Measurements from ENCODE around the gene PRCC.
"Not testable (repeated sequence)": the region's sequence is repeated elsewhere in the genome, so short reads cannot be mapped to it uniquely, and the experiment has no call there.

Gene PRCC

DNA sequence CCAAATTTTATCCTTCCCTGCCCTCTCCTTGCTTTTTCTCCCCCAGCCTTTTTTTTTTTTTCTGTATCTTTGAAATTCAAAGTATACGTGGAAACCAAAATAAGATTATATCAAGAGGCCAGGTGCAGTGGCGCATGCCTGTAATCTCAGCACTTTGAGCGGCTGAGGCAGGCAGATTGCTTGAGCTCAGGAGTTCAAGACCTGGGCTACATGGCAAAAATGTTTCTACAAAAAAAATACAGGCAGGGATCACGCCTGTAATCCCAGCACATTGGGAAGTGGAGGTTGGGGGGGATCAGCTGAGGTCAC, 6.6 kb upstream of the PRCC start:
- DNase-seq (ENCODE audit: low read depth), result no peak

DNA sequence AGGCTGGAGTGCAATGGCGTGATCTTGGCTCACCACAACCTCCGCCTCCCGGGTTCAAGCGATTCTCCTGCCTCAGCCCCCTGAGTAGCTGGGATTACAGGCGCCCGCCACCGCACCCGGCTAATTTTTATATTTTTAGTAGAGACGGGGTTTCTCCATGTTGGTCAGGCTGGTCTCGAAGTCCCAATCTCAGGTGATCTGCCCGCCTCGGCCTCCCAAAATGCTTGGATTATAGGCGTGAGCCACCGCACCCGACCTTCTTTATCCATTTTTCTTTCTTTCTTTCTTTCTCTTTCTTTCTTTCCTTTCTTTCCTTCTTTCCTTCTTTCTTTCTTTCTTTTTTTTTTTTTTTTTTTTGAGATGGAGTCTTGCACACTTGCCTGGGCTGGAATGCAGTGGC, 2.2 kb upstream of the PRCC start:
- not testable (repeated sequence) for DNase-seq (ENCODE audit: low read depth)

DNA sequence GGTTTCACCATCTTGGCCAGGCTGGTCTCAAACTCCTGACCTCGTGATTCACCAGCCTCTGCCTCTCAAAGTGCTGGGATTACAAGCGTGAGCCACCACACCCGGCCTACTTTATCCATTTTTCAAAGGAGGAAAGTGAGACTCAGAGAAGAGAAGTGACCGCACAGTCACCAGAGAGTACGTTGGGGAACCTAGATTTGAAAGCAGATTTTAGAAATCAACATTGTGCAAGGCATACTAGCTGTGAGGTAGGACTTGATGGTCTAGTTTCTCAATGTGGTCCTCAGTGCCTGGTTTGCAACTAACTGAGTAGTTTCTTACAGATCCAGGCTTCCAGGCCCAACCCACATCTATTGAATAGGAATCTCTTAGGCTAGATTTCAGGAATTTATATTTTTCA, 1.7 kb upstream of the PRCC start:
- DNase-seq (ENCODE audit: low read depth), result no peak

DNA sequence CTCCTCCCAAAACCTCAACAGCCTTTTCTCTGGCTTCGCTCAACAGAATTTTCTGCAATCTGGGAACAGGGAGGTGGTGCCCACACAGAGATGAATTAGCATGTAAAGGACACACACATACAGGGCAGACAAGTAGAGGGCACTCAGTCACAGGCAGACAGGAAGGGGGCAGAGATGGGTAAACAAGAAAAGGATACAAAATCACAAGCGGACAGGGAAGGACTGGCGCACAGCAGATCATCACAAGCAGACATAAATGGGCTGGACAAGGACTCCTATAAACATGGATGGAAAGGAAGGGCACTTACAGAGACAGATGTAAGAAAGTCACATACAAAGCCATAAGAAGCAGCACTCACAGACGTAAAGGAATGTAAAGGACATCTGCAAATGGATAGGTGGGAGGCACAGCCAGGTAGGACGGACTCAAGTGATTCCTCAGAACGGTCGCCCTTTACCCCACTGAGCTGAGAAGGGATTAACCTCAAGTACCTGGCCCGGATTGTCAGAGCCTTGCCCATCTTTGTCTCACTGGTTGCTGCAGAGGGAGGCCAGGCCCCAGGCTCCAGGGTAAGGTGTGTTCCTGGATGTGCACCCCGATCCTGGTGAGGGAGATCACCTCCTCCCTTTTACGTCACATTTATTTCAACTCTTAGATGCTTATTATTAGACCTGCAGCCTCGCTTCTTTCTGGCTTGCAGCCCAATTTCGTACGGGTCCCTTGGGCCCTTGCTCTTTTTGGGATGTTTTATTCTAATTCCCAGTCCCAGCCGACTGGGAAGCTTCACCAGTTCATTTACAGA, 836 bp upstream of the PRCC start:
- no peak for DNase-seq (ENCODE audit: low read depth)

DNA sequence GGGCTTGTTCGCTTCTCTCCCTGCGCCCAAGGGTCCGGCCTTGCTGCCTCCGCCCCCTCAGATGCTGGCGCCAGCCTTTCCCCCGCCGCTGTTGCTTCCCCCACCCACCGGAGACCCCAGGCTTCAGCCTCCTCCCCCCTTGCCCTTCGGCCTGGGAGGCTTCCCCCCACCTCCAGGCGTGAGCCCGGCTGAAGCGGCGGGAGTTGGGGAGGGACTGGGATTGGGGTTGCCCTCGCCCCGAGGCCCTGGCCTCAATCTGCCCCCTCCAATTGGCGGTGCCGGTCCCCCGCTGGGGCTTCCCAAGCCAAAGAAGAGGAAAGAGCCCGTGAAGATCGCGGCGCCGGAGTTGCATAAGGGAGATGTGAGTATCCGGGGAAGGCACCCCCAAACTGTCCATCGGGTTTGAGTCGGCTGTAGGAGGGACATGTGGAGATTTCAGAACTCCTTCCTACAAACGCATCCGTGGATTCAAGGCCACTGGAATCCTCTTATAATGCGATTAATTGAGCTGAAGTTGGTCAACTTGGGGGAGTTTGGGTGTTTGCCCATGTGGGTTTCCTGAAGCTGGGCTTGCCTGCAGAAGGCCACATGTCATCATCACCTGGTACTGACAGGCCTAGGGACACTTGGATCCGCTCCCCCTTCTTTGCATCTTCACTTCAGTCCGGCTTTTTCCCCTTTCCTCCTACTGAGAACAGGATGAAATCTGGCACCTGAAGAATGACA, 707 bp downstream of the PRCC start:
- DNase-seq (ENCODE audit: low read depth), result no peak

DNA sequence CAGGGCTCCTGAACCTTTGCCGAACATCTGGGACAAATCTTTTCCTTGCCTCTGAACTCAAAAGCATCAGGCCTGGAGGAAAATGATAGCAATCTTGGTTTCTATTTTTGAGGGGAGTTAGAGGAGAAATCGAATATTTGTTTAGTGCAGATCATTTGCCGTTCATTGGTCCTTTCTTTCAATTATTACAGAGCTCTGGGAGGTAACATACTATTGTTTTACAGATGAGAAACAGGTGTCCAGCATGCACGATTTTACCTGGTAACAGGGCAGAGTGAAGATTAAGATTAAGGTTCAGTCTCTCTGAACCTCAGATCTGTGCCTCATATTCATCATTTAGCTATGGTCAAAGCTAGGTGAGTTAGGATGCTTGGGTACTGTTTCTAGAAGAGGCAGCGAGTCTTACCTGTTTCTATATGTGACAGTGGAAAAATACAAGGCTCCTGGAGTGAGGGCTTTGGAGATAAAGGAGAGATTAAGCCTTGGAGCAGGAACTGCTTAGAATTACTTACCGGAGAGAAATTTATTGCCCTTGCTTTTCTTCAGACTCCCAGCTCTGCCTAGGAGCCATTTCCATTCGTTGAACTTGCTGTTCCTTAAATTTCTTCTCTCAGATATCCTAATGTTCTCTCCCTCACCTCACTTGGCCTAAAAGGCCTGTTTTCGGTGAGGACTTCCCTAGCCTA, 1.4 kb downstream of the PRCC start:
- no peak for DNase-seq (ENCODE audit: low read depth)

DNA sequence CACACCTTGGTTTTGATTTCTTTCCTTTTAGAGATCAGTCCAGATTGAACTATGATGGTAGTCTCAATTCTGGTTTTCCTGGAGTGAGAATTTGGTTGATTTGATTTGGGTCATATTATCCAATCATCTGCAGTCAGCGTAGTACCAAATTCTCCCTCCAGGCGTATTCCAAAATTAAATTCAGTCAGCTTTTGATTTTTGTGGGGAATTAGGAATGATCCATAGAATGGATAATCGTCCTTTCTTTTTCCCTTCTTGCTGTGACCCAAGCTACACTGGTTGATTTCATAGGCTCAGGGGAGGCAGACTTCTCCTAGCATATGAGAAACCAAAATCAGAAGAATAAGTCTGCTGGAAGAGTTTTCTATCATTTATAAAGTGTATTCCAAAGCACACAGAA, 4.9 kb downstream of the PRCC start:
- no peak for DNase-seq (ENCODE audit: low read depth)

DNA sequence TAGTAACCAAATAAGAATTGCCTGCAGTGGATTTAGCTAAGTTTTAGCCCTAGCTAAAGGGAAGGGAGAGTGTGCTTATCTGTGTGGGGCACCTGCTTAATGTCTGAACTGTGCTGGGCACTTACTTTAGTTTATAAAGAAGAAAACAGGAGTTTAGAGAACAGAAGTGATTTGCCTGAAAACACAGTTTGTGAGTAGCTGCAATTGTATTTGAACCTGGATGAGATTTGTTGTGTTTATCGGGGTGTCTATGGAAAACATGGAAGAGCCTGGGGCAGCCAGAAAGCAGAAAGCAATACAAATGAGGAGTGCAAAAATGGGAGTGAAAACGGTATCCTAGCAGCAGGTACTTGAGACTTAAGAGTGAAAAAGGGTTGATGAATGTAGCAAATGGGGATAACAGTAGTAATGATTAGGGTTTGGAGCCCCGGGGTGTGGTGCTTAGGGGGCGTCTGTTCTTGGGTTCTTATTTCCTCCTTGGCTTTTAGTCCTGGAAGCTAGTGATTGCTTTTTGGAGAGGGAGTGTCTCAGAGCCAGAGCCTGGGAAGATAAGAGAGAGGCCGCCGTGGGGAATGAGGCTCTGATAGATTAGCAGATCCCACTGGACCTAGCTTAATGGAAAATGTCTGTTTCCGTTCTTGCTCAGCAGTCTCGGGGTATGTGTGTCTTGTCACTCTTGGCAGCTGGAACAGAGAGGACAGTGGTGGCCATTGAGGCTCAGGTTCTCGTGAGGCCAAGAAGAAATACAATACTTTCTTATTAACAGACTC, 5.6 kb downstream of the PRCC start:
- no peak for DNase-seq (ENCODE audit: low read depth)

DNA sequence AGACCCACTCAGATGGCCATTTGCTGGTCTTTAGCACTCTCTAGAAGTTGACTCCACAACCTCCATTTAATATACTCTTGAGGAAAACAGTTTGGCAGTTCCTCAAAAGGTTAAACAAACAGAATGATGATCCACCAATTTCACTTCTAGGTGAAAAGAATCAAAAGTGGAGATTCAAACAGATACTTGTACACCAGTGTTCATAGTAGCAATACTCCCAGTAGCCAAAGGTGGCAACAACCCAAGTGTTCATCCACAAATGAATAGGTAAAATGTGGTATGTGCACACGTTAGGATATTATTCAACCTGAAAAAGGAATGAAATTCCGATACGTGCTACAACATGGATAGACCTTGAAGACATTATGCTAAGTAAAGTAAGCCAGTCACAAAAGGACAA, 6.3 kb downstream of the PRCC start:
- DNase-seq (ENCODE audit: low read depth), result no peak

DNA sequence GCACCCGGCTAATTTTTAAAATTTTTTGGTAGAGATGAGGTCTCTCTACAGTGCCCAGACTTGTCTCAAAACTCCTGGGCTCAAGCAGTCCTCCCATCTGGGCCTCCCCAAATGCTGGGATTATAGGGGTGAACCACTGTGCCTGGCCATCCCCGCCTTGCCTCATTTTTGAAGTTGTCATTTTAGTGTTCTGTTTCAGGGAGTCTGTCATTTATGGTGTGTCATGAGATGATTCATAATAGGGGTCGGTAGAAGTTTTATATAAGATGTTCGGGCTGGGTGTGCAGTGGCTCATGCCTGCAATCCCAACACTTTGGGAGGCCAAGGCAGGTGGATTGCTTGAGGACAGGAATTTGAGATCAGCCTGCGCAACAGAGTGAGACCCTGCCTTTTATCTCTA, 8.5 kb downstream of the PRCC start:
- DNase-seq (ENCODE audit: low read depth), result no peak

DNA sequence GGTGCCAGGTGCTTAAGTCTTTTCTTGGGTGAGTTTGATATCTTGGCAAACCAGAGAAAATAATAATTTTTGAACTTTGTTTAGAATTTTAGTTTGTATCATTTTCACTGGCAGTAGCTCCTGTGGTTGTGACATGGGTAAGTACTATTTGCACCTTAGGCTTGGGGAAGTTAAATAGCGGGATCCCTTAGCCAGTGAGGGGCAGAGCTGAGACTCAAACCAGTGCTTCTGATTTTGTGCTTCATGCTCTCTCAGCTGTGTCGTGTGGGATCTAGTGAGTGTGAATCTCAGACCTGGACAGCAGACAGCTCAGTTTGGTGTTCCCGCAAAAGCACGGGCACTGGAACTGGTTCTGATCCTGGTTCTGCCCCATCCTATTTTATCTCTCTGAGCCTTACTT, 9.6 kb downstream of the PRCC start:
- no peak for DNase-seq (ENCODE audit: low read depth)

DNA sequence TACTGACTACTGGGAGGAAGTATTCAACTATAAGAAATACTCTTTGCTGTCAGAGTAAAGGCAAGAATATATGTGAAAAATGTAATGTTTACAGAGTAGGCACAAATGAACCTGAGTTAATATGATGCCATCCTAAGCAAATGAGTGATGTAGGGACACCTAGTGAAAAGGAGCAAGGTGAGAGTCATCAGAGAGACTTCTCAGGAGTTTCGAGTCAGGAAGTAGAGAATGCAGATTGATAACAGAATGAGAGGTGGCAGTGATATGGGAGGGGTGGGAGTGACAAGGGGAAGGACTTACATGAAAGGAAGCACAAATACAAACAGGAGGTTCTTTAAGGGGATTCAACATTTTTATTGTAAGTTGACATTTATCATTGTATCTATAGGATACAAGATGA, 10.2 kb downstream of the PRCC start:
- no peak for DNase-seq (ENCODE audit: low read depth)

DNA sequence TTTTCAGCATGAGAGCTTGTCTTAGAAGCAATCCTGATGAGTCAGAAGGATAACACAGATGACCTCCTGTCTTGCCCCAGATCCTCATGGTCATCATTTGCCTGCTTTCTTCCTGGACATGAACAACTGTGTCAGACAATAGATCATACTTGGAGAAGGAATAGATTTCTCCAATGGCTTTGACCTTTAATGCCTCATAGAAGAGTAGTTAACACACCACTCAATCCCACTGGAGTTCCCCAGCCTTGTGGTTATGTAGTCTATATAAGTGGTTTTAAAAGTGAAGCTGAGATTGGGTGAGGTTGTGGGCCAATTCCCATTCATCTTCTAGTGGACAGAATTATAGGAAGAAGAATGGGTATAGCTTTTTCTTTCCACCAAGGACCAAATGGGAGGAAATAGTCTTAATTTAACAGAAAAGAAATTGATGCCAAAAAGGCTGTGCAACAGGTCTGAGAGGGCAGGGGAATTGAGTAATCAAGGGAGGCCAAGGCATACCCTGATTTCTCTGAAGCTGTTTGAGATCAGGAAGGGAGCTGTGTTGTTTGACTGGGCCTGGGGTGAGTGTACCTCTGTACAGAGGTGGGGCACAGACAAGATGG, 14.4 kb downstream of the PRCC start:
- no peak for DNase-seq (ENCODE audit: low read depth)

DNA sequence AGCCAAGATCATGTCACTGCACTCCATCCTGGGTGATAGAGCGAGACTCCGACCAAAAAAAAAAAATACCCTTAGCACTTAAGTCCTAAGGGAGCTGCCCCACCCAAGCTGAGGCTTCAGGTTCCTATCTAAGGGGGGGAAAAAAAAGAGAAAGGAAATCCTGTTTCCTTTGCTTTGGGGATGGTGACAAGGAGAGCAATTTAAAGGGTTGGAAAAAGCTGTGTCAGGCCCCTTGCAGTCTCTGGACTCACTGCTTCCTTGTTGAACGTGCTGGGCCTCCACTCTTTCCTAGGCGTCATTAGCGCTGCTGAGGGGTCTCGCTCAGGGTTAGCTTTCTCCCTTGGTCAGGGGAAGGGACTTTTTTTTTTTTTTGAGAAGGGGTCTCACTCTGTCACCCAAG, 18.1 kb downstream of the PRCC start:
- DNase-seq (ENCODE audit: low read depth), result no peak

DNA sequence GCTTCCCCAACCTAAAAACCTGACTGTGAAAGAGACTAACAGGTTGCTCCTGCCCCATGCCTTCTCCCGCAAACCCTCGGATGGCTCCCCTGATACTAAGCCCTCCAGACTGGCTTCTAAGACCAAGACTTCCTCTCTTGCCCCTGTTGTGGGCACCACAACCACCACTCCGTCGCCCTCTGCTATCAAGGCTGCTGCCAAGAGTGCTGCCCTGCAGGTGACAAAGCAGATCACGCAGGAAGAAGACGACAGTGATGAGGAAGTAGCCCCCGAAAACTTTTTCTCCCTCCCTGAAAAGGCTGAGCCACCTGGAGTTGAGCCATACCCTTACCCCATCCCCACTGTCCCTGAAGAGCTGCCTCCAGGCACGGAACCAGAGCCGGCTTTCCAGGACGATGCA, 19.3 kb downstream of the PRCC start:
- no peak for DNase-seq (ENCODE audit: low read depth)

DNA sequence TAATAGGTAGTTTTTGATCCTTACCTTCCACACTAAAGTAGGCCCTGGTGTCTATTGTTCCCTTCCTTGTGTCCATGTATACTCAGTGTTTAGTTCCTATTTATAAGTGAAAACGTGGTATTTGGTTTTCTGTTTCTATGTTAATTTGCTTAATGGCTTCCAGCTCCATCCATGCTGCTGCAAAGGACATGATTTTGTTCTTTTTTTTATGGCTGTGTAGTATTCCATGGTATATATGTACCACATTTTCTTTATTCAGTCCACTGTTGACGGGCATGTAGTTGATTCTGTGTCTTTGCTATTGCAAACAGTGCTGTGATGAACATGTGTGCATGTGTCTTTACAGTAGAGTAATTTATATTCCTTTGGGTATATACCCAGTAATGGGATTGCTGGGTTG, 20.8 kb downstream of the PRCC start:
- DNase-seq (ENCODE audit: low read depth), result no peak

DNA sequence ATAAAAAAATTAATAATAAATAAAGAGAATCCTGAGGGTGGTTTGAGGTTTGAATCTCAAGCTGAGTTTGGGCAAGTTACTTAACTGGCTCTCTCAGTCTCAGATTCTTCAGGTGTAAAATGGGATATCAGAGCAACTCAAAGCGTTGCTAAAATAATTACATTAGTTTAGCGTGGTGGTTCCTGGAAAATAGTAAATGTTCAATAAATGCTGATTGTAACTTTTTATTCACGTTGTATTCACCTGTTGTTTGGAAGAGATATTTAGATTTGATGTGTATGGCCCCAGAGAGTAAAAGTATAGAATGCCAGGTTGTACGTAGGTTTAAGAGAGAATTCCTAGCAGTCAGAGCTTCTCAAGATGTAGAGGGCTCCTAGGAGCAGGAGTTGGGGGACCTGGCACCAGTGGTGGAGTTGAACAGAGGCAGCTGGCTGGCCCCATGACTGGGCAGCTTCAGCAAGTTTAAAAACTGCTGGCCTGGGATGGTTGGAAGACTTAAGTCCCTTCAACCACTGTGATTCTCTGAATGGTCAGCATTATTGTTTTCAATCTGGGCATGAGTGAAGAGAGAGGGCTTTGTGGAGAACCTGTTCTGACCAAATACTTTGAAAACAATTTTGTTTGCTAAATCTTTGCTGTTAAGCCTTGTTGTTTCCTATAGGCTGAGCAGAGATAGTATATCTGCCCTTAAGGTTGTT, 22.4 kb downstream of the PRCC start:
- DNase-seq (ENCODE audit: low read depth), result no peak

DNA sequence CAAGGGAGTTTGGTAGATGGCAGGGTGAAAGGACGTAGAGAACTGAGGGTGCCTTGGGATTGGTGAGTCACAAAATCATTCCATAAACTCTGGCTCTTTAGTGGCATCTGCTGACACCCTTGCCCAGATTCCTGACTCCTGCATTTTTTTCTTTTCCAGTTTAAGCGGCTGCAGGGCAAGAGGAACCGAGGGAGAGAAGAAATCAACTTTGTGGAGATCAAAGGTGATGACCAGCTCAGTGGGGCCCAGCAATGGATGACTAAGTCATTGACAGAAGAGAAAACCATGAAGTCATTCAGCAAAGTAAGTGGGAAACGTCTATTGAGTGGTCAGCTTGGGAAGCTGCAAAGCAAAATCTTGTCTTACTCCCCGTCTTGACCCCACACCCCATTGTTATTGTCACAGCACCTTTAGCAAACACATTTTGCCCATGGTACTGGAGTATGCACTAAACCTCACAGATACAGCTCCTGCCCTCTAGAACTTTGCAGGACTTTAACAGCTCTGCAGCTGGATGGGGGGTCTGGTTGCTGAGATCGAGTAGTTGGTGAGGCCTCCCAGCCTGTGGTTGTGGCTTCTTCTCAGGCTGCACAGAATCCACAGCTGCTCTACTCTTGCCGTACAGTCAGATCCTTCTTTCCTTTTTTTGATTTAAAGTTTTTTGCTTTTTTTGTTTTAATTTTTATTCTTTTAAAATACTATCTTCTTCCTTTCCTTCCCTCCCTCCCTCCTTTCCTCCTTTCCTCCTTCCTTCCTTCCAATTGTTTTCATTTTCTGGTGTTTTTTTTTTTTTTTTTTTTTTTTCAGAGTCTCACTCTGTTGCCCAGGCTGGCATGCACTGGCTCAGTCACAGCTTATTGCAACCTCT, 27.4 kb downstream of the PRCC start:
- no peak for DNase-seq (ENCODE audit: low read depth)

DNA sequence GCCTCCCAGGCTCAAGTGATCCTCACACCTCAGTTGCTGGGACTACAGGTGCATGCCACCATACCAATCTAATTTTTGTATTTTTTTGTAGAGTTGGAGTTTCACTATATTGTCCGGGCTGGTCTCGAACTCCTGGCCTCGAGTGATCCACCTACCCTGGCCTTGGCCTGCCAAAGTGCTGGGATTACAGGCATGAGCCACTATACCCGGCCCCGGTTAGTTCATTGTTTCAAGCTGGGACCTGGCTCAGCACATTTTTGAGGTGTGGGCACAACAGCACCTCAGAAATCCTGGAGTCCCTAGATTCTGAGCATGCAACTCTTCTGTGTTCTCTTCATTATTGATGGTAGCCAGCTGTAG, 28.0 kb downstream of the PRCC start:
- no peak for DNase-seq (ENCODE audit: low read depth)

DNA sequence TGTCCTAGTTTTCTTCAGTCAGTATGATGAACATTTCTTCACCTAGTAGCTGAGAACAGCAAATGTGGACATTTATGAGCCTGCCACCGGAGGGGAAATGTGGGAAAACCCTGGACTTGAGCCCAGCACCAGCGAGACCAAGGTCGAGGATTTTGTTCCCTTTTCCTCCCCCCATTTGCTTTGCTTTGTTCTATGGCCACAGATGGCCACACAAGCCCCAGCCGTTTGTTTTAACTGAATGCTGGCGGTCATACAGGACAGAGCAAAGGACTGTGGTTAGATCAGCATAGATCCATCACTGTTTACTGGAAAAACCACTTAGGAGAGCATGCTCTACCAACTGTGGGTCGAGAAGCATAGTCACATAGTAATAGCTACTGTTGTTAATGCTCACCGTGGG, 28.5 kb downstream of the PRCC start:
- DNase-seq (ENCODE audit: low read depth), result no peak

Data from stimulated activated CD8-positive, alpha-beta memory T cell treated with anti-CD3 and anti-CD28 coated beads, Interleukin-15, amount 100 ng/mL, for 24 hours (primary cell).